Panc1 (cell line): ENCODE results near the gene PTGR1.

Experiments
- CTCF ChIP-seq: fragments of 450-650 bp; IDR thresholded peaks from 2 replicates; pipeline ENCODE4 v1.5.1; 2017; ENCODE audit warnings: mild to moderate bottlenecking
- REST ChIP-seq, 2 experiments: IDR thresholded peaks; 2 replicates each; pipeline ENCODE4 v1.6.1; 2011 to 2012; ENCODE audit warnings: low read depth in 2 of 2, control low read depth in 1 of 2, low read length in 1 of 2, mild to moderate bottlenecking in 1 of 2, moderate library complexity in 1 of 2; ENCODE audit not compliant: insufficient read depth in 1 of 2
- SIN3A ChIP-seq: IDR thresholded peaks from 2 replicates; pipeline ENCODE4 v1.6.1; 2012; ENCODE audit warnings: low read depth, mild to moderate bottlenecking, low read length, moderate library complexity, borderline replicate concordance; ENCODE audit not compliant: insufficient read depth

GRCh38 chr9:111604054-111604615, 4.7 kb upstream of the PTGR1 start:
- no peak for TF ChIP-seq REST (IDR thresholded peaks at IDR 0.05; ENCODE audit: insufficient read depth in 1 of 2, low read depth in 2 of 2, low read length in 1 of 2)
- TF ChIP-seq CTCF, result no peak
- no peak for TF ChIP-seq SIN3A
